HG03095 (cell line): ENCODE data around the gene TAF6.

ENCODE experiments used
- ATAC-seq: cut with Tn5 transposase; IDR thresholded peaks from one replicate; pipeline ENCODE4 v1.9.1; 2021; ENCODE audit warnings: moderate library complexity; ENCODE audit not compliant: unreplicated experiment

TAF6 gene

GRCh38 chr7:100075418-100075817 is 43.7 kb downstream of the TAF6 start:
- no peak for ATAC-seq

DNA sequence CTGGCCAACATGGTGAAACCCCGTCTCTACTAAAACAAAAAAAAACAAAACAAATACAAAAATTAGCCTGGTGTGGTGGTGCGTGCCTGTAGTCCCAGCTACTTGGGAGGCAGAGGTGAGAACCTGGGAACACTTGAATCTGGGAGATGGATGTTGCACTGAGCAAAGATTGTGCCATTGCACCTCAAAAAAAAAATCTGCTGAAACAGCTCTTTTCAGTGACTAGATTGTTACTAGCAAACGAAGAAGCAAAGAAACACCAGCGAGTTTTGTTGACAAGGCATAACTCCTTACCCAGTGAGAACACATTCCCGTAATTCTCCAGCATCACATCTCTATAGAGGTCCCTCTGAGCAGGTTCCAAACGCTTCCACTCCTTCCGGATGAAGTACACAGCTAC is 44.3 kb downstream of the TAF6 start:
- no peak for ATAC-seq

DNA sequence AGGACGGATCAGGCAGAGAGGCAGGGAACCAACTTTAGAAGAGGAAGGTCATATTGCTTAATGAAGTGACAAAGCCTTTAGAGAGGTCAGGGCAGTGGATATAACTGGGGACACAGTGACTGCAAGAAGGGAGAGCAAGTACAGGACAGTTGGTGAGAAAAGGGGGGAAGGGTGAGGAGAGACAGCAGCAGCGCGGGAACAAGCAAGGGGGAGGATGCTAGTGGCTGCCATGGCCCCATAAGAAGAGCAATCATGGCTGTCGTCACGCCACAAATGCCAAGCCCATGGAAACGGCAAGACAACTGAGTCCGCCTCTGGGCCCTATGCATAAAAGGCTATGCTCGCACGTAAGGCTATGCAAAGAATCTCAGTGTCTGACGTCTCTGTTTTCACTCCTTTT is 46.7 kb downstream of the TAF6 start:
- ATAC-seq: no peak

GRCh38 chr7:100071018-100071723 is 48.0 kb downstream of the TAF6 start:
- ATAC-seq: no peak

DNA sequence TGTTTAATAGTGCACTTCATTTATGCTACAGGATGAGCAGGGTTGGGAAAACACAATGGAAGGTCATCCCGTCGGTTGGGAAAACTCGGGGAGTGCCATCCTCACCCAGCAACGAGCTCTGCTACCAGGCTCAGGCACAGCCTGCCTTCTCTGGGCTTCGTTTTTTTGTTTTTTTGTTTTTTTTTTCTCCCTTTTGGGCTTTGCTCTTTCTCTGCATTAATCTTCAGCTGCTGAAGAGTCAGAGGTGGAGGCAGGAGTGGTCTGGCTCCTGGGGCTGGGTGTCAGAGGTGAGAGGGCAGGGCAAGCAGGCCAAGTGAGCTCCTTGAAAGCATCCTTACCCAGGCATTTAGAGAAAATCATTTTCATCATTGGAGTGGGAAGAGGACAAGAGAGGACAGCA is 49.2 kb downstream of the TAF6 start:
- no peak for ATAC-seq

DNA sequence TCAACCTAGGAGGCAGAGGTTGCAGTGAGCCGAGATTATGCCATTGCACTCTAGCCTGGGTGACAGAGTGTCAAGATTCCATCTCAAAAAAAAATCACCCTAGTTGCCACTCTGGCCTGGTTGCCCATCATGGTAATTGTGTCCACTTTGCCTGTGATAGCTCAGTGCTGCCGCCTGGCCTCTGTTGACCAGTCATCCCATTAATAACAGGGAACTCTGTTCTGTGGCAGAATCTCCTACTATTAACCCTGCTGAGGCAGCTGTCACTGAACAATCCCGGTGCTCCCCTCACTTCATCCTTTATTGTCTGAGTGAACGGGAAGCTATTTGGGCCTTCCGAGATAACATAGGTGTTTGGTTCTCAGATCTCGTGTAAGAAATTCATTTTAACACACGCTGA is 52.2 kb downstream of the TAF6 start:
- no peak for ATAC-seq

- no peak for ATAC-seq
Measured at GRCh38 chr7:100065452-100066186, 53.5 kb downstream of the TAF6 start.

- no peak for ATAC-seq
Measured at GRCh38 chr7:100064162-100064561, 55.0 kb downstream of the TAF6 start.

- ATAC-seq: no peak
Measured at GRCh38 chr7:100063376-100063775, 55.8 kb downstream of the TAF6 start.

GRCh38 chr7:100061518-100062193 is 57.5 kb downstream of the TAF6 start:
- no peak for ATAC-seq

DNA sequence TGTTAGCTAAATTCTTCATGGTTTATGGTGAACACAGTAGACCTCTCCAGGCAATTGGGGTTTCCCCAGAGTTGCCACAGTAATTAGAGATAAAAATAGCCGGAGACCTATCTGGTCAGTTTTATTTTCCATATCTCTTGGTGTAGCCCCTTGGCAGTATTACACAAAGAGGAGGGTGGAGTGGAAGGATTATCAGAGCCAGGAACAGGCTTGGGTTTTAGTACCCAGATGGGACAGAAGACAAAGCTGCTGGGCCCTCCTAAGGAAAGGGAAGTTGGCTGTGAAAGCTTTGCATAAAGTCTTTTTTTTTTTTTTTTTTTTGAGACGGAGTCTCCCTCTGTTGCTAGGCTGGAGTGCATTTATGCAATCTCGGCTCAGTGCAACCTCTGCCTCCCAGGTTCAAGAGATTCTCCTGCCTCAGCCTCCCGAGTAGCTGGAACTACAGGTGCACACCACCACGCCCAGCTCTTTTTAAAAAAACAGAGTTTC is 59.9 kb downstream of the TAF6 start:
- no peak for ATAC-seq
